Measurements from ENCODE around the gene FBXO40.

Gene FBXO40

GRCh38 chr3:121660356-121661171, 67.4 kb downstream of the FBXO40 start, which contains the start of gene HCLS1:
HCLS1 (minus strand) TSS chr3:121660903; CDS start chr3:121658347, 2,556 bp downstream.
- no peak for TF ChIP-seq ZC3H10 (CRISPR knock-in tag; IDR thresholded peaks at IDR 0.05)
- no peak for TF ChIP-seq ESRRG (CRISPR knock-in tag; IDR thresholded peaks at IDR 0.05)
- TF ChIP-seq ZFP30 (CRISPR knock-in tag; IDR thresholded peaks at IDR 0.05): no peak
- no peak for TF ChIP-seq ISL1 (CRISPR knock-in tag; IDR thresholded peaks at IDR 0.05)
- ATAC-seq: peak; percentile 45; the same call in 2 of the 3 replicates

- ATAC-seq: no peak
- TF ChIP-seq TSHZ2 (CRISPR knock-in tag; IDR thresholded peaks at IDR 0.05) (no peak), ISL1 (CRISPR knock-in tag; IDR thresholded peaks at IDR 0.05) (no peak), RARB (CRISPR knock-in tag; IDR thresholded peaks at IDR 0.05) (no peak), ZNF70 (CRISPR knock-in tag; IDR thresholded peaks at IDR 0.05) (no peak), GLIS3 (CRISPR knock-in tag; IDR thresholded peaks at IDR 0.05) (no peak), PPARA (CRISPR knock-in tag; IDR thresholded peaks at IDR 0.05; ENCODE audit: borderline replicate concordance) (no peak), SNAI2 (CRISPR knock-in tag; IDR thresholded peaks at IDR 0.05) (no peak), ZC3H10 (CRISPR knock-in tag; IDR thresholded peaks at IDR 0.05) (no peak)
- TF ChIP-seq, protein P1, sequence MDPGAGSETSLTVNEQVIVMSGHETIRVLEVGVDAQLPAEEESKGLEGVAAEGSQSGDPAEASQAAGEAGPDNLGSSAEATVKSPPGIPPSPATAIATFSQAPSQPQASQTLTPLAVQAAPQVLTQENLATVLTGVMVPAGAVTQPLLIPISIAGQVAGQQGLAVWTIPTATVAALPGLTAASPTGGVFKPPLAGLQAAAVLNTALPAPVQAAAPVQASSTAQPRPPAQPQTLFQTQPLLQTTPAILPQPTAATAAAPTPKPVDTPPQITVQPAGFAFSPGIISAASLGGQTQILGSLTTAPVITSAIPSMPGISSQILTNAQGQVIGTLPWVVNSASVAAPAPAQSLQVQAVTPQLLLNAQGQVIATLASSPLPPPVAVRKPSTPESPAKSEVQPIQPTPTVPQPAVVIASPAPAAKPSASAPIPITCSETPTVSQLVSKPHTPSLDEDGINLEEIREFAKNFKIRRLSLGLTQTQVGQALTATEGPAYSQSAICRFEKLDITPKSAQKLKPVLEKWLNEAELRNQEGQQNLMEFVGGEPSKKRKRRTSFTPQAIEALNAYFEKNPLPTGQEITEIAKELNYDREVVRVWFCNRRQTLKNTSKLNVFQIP (CRISPR knock-in tag; IDR thresholded peaks at IDR 0.05; ENCODE audit: borderline replicate concordance, low read depth): no peak
Observed at GRCh38 chr3:121661376-121661775, 68.2 kb downstream of the FBXO40 start.

GRCh38 chr3:121662742-121663141, 69.6 kb downstream of the FBXO40 start:
- TF ChIP-seq ZNF8 (CRISPR knock-in tag; IDR thresholded peaks at IDR 0.05) (no peak), ZNF70 (CRISPR knock-in tag; IDR thresholded peaks at IDR 0.05) (no peak), GLIS3 (CRISPR knock-in tag; IDR thresholded peaks at IDR 0.05) (no peak), ZC3H10 (CRISPR knock-in tag; IDR thresholded peaks at IDR 0.05) (no peak), TCF4 (CRISPR knock-in tag; IDR thresholded peaks at IDR 0.05; ENCODE audit: borderline replicate concordance) (no peak), CSRNP3 (CRISPR knock-in tag; IDR thresholded peaks at IDR 0.05) (no peak), ESRRG (CRISPR knock-in tag; IDR thresholded peaks at IDR 0.05) (no peak), ISL1 (CRISPR knock-in tag; IDR thresholded peaks at IDR 0.05) (no peak), BACH2 (CRISPR knock-in tag; IDR thresholded peaks at IDR 0.05; ENCODE audit: borderline replicate concordance) (no peak), CSDC2 (CRISPR knock-in tag; IDR thresholded peaks at IDR 0.05) (no peak), SNAI2 (CRISPR knock-in tag; IDR thresholded peaks at IDR 0.05) (no peak), RARB (CRISPR knock-in tag; IDR thresholded peaks at IDR 0.05) (no peak), TOX (CRISPR knock-in tag; IDR thresholded peaks at IDR 0.05; ENCODE audit: borderline replicate concordance) (no peak), ZNF565 (CRISPR knock-in tag; conservative IDR thresholded peaks at IDR 0.05; ENCODE audit: low read depth) (no peak), ZFP30 (CRISPR knock-in tag; IDR thresholded peaks at IDR 0.05) (no peak), ZFP3 (CRISPR knock-in tag; IDR thresholded peaks at IDR 0.05) (no peak)
- TF ChIP-seq, protein P1 (CRISPR knock-in tag; IDR thresholded peaks at IDR 0.05; ENCODE audit: borderline replicate concordance, low read depth): no peak
- no peak for ATAC-seq

Measured in SK-N-SH treated with all-trans-retinoic acid at 6 μM for 48 hours (cell line).